GM18511 (cell line): Measurements from ENCODE around the gene NHSL1.

Experiments
- ATAC-seq: cut with Tn5 transposase; IDR thresholded peaks from one replicate; pipeline ENCODE4 v1.9.1; 2021; ENCODE audit warnings: mild to moderate bottlenecking, moderate library complexity; ENCODE audit not compliant: unreplicated experiment

NHSL1 gene

GRCh38 chr6:138377042-138377441, 122.3 kb downstream of the NHSL1 start:
- ATAC-seq: no peak

GRCh38 chr6:138374815-138375214, 124.5 kb downstream of the NHSL1 start:
- ATAC-seq: no peak

GRCh38 chr6:138374230-138374629, 125.1 kb downstream of the NHSL1 start:
- no peak for ATAC-seq

- ATAC-seq: no peak
Measured at GRCh38 chr6:138372711-138373463, 126.4 kb downstream of the NHSL1 start.
